ENCODE results near the gene RFPL2.

The RFPL2 gene

DNA sequence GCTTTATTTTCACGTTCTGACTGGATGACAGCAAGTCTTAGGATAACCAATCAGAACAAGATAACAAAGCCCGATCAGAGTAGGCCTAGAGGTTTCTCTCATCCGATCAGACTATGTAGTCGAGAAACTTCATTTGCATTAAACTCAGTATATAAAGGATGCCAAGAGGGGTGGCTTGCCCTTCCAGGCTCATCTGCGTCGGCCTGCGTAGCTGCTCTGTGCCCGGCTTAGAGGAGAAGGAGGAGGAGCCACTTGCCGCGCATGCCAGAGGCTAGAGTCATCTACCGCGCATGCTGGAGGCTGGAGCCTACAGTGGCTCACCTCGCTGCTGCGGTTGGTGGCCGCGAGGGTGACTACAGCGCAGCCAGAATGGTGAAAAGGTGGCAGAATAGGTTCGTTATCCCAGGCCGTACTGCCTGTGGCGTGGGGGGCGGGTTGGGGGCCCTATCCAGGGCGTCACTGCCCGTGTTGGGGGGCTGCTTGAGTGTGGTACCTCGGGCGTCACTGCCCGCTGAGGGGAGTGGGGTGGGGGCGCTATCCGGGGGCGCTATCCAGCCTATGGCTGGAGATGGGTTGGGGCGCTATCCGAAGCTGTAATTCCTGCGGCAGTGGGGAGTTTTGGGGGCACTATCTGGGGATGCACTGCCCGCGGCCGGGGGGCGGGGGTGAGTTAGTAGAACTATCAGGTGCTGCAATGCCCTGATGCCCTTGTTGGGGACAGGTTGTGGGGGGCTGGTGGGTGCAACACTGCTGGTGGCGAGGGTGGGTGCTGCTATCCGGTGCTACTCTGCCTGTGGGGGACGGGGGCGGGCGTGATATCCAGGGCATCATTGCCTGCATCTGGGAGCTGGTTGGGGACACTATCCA, at the start of gene RFPL2:
RFPL2 (minus strand) TSS at position 218 of the 867 bp plus-strand sequence. CDS start 2,622 bp downstream, outside the sequence.
- peak; percentile 91 for DNase-seq (ENCODE audit: low spot score)

GRCh38 chr22:32249231-32249630, 44.4 kb upstream of the RFPL2 start:
- DNase-seq (ENCODE audit: low spot score): no peak

- no peak for DNase-seq (ENCODE audit: low spot score)
Measured at GRCh38 chr22:32248276-32248675, 43.4 kb upstream of the RFPL2 start.

DNA sequence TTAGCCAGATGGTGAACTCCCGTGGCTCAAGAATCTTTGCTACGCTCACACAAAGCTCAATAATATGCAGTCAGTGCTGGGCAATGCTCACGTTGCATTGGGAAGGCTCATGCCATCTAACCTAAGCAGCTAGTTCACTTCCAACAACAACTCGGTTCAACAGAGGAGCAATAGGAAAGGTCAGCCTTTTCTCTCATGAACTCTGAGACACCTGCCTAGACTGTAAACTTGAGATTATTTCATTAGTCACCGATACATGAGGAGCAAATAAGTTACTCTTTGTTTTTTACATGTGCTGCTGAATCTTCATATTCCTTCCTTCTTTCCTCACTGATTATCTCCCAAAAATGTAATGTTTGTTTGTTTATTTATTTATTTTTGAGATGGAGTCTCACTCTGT, 41.3 kb upstream of the RFPL2 start:
- DNase-seq (ENCODE audit: low spot score): no peak

GRCh38 chr22:32245042-32245441, 40.2 kb upstream of the RFPL2 start:
- peak; percentile 15 for DNase-seq (ENCODE audit: low spot score)

DNA sequence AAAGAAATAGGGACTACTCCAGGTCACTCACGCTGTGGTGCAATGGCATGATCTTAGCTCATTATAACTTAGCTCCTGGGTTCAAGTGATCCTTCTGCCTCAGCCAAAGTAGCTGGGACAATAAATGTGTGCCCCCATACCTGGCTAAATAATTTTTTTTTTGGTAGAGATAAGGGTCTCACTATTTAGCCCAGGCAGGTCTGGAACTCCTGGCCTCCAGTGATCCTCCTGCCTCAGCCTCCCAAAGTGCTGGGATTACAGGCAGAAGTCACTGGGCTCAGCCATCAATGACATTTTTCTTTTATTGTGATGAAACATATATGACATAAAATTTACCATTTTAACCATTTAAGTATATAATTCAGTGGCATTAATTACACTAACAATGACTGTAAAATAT, 39.7 kb upstream of the RFPL2 start:
- DNase-seq (ENCODE audit: low spot score): no peak

DNA sequence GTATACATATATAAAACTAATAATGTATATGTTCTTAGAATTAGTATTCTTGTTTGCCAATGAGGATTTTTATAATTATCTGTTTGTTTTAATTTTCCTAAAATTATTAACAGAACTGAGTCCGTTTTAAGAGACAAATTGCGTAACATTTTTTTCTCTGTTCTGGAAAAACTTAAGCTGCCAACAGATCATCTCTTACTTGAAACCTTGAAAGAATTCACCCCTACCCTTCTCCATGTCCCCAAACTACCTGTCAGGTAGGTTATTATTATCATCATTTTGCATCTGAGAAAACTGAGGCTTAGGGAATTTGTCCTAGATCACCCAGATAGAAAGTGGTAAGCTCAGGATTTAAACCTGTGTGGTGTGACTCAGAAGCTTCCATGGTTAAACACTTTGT, 35.6 kb upstream of the RFPL2 start:
- DNase-seq (ENCODE audit: low spot score): no peak

DNA sequence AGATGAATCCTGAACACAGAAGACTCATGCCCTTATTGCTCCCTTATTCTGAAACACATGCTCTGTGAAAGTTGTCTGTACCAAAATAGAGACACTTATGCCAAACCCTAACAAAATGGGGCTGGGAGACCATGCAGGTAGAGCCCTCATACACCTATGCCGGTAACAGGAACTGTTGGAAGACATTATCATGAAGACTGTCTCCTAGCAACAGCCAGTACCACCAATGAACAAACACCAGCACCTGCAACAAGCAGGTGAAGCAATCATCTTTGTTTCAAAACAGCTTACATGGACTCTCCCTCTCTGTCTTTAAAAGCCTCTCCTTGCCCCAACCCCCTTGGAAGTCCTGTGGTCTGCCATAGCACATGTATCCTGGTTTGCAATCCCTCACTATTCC, 33.0 kb upstream of the RFPL2 start:
- DNase-seq (ENCODE audit: low spot score): no peak

- DNase-seq (ENCODE audit: low spot score): no peak
Measured at GRCh38 chr22:32236970-32237369, 32.1 kb upstream of the RFPL2 start.

GRCh38 chr22:32233091-32233490, 28.2 kb upstream of the RFPL2 start:
- DNase-seq (ENCODE audit: low spot score): no peak

- DNase-seq (ENCODE audit: low spot score): no peak
Measured at GRCh38 chr22:32232191-32232830, 27.4 kb upstream of the RFPL2 start.

- no peak for DNase-seq (ENCODE audit: low spot score)
Measured at GRCh38 chr22:32226326-32227104, 21.6 kb upstream of the RFPL2 start.

- no peak for DNase-seq (ENCODE audit: low spot score)
Measured at GRCh38 chr22:32222991-32223390, 18.1 kb upstream of the RFPL2 start.

GRCh38 chr22:32219026-32219425, 14.2 kb upstream of the RFPL2 start:
- DNase-seq (ENCODE audit: low spot score): no peak

DNA sequence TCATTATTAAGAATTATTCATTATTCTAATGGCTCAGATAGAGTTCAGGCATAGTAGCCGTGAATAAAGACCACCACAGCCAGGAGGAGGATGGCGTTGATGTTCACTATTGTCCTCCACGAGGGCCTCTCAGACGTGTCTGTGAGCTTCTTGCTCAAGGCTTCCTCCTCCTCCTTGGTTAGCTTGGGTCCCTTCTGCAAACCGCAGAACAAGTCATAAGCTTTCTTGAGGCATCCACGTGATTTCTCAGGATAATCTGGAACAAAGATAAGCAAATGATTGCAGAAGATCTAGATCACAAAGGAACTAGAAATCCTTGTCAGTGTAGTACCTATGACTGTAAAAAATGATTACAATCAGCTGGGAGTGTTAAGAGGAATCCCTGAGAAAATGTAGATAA, 13.6 kb upstream of the RFPL2 start:
- no peak for DNase-seq (ENCODE audit: low spot score)

- no peak for DNase-seq (ENCODE audit: low spot score)
Measured at GRCh38 chr22:32217465-32217864, 12.6 kb upstream of the RFPL2 start.

DNA sequence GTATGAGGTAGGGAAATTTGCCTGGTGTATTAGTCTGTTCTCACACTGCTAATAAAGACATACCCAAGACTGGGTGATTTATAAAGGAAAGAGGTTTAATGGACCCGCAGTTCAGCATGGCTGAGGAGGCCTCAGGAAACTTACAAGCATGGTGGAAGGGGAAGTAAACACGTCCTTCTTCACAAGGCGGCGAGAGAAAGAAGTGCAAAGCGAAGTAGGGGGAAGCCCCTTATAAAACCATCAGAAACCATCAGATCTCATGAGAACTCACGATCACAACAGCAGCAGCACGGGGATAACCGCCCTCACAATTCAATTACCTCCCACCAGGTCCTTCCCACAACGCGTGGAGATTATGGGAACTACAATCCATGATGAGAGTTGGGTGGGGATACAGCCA, 12.0 kb upstream of the RFPL2 start:
- no peak for DNase-seq (ENCODE audit: low spot score)

DNA sequence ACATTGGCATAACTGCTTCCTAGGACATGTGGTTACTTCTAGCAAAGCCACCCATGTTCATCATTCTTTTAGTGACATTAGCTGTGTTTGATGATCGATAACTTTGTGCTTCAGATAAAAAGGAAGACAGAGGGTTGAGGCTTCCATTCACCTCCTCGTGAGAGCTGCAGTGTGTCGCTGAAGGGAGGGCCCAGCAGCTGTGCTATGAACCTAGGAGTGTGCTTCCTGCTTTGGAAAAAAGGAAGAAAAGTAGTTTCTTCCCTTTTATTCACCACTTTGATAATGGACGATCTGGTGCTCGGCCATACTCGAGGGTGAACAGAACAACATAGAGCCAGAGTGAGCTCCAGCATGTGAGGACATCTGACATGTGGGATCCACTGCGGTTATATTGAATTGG, 6.1 kb upstream of the RFPL2 start:
- DNase-seq (ENCODE audit: low spot score): no peak

GRCh38 chr22:32208681-32209080, 3.8 kb upstream of the RFPL2 start:
- DNase-seq (ENCODE audit: low spot score): no peak

GRCh38 chr22:32207971-32208480, 3.2 kb upstream of the RFPL2 start:
- DNase-seq (ENCODE audit: low spot score): no peak

GRCh38 chr22:32206774-32207758, 2.2 kb upstream of the RFPL2 start:
- peak; percentile 40 for DNase-seq (ENCODE audit: low spot score)

All from LoVo (cell line).